Natural killer cell (primary cell): ENCODE results near the gene TRAF3IP1. TPM values are rescaled to one million over a fixed set of nuclear protein-coding genes. Genes with fewer than 3 reads are reported as not detected.
"Not testable (repeated sequence)": the region's sequence is repeated elsewhere in the genome, so short reads cannot be mapped to it uniquely, and the experiment has no call there.

ENCODE experiments used
- ATAC-seq, 3 donors: fragments of 150-1000 bp in 2 of 3; fragments of 200-7000 bp in 1 of 3; cut with Tn5 transposase; 1 replicate in 1 of 3; 2 replicates in 2 of 3; pipeline ENCODE4 v1.10.0; 2021; ENCODE audit warnings: mild to moderate bottlenecking in 2 of 3, moderate library complexity in 2 of 3
- DNase-seq, 2 donors: peaks; one replicate each; pipeline versions ENCODE4 v3.0.0 to v3.0.0-alpha.2; 2013 to 2021; ENCODE audit warnings: mixed read lengths in 1 of 2
- H3K27ac ChIP-seq: one replicate; pipeline ENCODE4 v1.5.1; 2013; ENCODE audit warnings: mild to moderate bottlenecking, low read length
- H3K27me3 ChIP-seq: one replicate; pipeline ENCODE4 v1.6.1; 2013; ENCODE audit warnings: low read length; ENCODE audit not compliant: control insufficient read depth, insufficient read depth
- H3K36me3 ChIP-seq: one replicate; pipeline ENCODE4 v1.6.1; 2013; ENCODE audit warnings: low read length; ENCODE audit not compliant: control insufficient read depth, insufficient read depth
- H3K4me1 ChIP-seq: one replicate; pipeline ENCODE4 v1.6.1; 2013; ENCODE audit warnings: low read length; ENCODE audit not compliant: control insufficient read depth, insufficient read depth
- H3K4me3 ChIP-seq: one replicate; pipeline ENCODE4 v1.5.1; 2013; ENCODE audit warnings: low read length
- H3K9me3 ChIP-seq: one replicate; pipeline ENCODE4 v1.6.1; 2013; ENCODE audit warnings: low read length; ENCODE audit not compliant: control insufficient read depth, insufficient read depth
- H3K27ac Mint-ChIP-seq, 2 donors: one replicate each; pipeline ENCODE4 v1.8.0; 2022; ENCODE audit warnings: mild to moderate bottlenecking in 2 of 2, mixed read lengths in 2 of 2, moderate library complexity in 1 of 2
- H3K27me3 Mint-ChIP-seq, 2 donors: one replicate each; pipeline ENCODE4 v1.8.0; 2022; ENCODE audit warnings: low read depth in 2 of 2, mixed read lengths in 2 of 2
- H3K36me3 Mint-ChIP-seq: one replicate; pipeline ENCODE4 v1.8.0; 2022; ENCODE audit warnings: mixed read lengths
- H3K4me1 Mint-ChIP-seq, 2 donors: one replicate each; pipeline ENCODE4 v1.8.0; 2022; ENCODE audit warnings: mixed read lengths in 2 of 2
- H3K4me3 Mint-ChIP-seq: one replicate; pipeline ENCODE4 v1.8.0; 2022; ENCODE audit warnings: mild to moderate bottlenecking, moderate library complexity, mixed read lengths
- H3K9me3 Mint-ChIP-seq, 2 donors: one replicate each; pipeline ENCODE4 v1.8.0; 2022; ENCODE audit warnings: mixed read lengths in 2 of 2
- WGBS: methylation state at CpG from one replicate; pipeline ENCODE4 v1.1.7; 2013; ENCODE audit warnings: missing lambda C conversion rate; ENCODE audit not compliant: insufficient coverage; 5-methylcytosine and 5-hydroxymethylcytosine counted together
- intact Hi-C: fragments of 100-400 bp; cut with micrococcal nuclease; formaldehyde crosslinking; loops from one replicate; pipeline ENCODE4 v1.14.2; 2022
- total RNA-seq, 4 donors: library from RNA; stranded (reverse); fragments of 120-200 nt in 1 of 4; gene quantifications; one replicate each; pipeline versions ENCODE4 v1.2.3 to v1.2.4, GENCODE V29; 2013 to 2022
- TF ChIP-seq, protein P1 (sequence below): fragments of 200-600 bp; IDR thresholded peaks from one replicate; pipeline ENCODE4 v1.8.0; 2022; ENCODE audit warnings: antibody characterized with exemption

Gene TRAF3IP1, protein sequence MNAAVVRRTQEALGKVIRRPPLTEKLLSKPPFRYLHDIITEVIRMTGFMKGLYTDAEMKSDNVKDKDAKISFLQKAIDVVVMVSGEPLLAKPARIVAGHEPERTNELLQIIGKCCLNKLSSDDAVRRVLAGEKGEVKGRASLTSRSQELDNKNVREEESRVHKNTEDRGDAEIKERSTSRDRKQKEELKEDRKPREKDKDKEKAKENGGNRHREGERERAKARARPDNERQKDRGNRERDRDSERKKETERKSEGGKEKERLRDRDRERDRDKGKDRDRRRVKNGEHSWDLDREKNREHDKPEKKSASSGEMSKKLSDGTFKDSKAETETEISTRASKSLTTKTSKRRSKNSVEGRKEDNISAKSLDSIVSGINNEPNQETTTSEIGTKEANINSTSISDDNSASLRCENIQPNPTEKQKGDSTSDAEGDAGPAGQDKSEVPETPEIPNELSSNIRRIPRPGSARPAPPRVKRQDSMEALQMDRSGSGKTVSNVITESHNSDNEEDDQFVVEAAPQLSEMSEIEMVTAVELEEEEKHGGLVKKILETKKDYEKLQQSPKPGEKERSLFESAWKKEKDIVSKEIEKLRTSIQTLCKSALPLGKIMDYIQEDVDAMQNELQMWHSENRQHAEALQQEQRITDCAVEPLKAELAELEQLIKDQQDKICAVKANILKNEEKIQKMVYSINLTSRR
- total RNA-seq: 10 to 100 TPM in 2 of 3 donors, 1 to 10 TPM in 1; 9.7 to 11.9 (median 11.3) TPM
- 5.3 TPM for total RNA-seq (2013)

DNA sequence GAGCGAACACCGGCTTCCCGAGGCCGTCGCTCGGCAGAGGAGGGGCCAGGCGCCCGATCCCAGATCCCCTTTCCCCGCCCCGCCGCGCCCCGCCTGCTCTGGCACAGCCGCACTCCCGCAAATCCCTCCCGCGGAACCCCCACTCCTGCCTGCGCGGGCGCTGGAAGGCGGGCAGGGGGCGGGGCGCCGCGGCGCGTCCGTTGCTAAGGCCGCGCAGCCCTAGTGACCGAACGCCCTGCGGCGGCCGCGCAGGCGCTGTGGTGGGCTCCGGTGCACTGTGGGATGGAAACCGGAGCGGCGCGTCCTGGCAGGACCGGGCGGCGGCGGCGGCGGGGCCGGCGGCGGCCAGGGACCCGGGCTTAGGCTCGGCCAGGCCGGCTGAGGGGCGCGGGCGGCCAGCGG is at the start of gene TRAF3IP1:
TRAF3IP1 (plus strand) TSS at position 273 of the 402 bp plus-strand sequence. CDS start 145 bp downstream, outside the sequence.
- Mint-ChIP-seq H3K27me3 (peaks cover 8 to 12% of the 10 kb centered on the region in 2 donors), H3K4me1 (peaks cover 10% of the 10 kb centered on the region in 2 donors), H3K27ac (peak within 1 kb of the TSS in 1 of 2 donors; percentile 67), H3K4me3 (peak within 1 kb of the TSS; percentile 81), H3K36me3 (no peaks in the 10 kb centered on the region), H3K9me3 (no peaks in the 10 kb centered on the region)
- ATAC-seq: peak; percentile 94 to 97 (median 96)
- no peaks in the 10 kb centered on the region for H3K27me3 ChIP-seq
- H3K4me3 ChIP-seq: peak within 1 kb of the TSS; percentile 45
- H3K36me3 ChIP-seq: no peaks in the 10 kb centered on the region
- H3K9me3 ChIP-seq: no peaks in the 10 kb centered on the region
- peaks cover 18% of the 10 kb centered on the region for H3K4me1 ChIP-seq
- peak; percentile 85 to 93 for DNase-seq
- H3K27ac ChIP-seq: no peak within 1 kb of the TSS
- TF ChIP-seq, protein P1, sequence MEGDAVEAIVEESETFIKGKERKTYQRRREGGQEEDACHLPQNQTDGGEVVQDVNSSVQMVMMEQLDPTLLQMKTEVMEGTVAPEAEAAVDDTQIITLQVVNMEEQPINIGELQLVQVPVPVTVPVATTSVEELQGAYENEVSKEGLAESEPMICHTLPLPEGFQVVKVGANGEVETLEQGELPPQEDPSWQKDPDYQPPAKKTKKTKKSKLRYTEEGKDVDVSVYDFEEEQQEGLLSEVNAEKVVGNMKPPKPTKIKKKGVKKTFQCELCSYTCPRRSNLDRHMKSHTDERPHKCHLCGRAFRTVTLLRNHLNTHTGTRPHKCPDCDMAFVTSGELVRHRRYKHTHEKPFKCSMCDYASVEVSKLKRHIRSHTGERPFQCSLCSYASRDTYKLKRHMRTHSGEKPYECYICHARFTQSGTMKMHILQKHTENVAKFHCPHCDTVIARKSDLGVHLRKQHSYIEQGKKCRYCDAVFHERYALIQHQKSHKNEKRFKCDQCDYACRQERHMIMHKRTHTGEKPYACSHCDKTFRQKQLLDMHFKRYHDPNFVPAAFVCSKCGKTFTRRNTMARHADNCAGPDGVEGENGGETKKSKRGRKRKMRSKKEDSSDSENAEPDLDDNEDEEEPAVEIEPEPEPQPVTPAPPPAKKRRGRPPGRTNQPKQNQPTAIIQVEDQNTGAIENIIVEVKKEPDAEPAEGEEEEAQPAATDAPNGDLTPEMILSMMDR: no peak
- intact Hi-C loops: loop anchor here (1.0 kb wide), 1 partner anchor 31 kb away; no protein-coding TSS in a partner anchor
- WGBS: under 1% methylated on average over 58 of the region's 58 CpGs

DNA sequence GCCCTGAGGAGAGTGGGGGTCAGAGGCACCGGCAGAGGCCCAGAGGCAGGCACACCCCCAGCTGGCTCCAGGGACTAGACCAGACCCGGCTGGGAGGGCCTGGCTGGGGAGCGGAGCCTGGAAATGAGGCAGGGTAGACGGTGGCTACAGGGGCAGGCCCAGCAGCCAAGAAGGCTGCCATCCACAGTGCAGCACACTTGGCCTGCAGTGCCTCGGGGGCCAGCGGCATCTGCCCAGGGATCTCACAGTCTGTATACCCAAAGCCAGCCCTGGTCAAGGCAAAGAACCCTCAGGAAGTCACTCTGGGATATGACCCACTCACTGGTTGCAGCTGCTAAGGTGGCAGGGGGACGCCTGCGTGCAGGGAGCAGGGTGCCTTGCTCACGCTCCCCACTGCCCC is 49.7 kb upstream of the TRAF3IP1 start:
- H3K36me3 ChIP-seq: peaks cover 41% of the 10 kb centered on the region
- H3K4me1 Mint-ChIP-seq: peaks cover 0 to 5% of the 10 kb centered on the region in 2 donors
- TF ChIP-seq, protein P1: no peak

DNA sequence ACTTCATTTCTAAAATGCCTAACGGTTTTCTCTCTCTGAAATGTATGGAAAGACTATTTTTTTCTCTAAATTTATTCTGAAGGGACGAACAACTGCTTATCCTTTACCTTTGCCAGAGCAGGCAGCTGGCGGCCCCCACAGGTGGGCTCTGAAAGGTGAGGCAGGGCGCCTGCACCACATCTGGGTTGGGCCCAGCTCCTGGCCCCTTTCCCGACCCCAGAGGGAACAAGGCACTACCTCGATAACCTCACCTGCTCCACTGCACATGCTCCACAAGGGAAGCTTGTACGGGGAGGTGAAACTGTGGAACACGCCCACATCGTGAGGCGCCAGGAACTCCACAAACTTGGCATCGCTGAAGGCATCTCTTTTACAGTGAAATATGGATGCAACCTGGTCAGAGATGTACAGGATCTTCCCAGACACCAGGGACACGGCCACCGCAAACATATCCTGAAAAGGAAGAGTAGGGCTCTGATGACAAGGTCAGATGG is 49.2 kb upstream of the TRAF3IP1 start:
- WGBS: 85% methylated on average over 12 of the region's 13 CpGs
- H3K27me3 Mint-ChIP-seq: no peaks in the 10 kb centered on the region
- Histone ChIP-seq H3K27ac (no peak overlapping the region), H3K9me3 (no peaks in the 10 kb centered on the region), H3K36me3 (peaks cover 43% of the 10 kb centered on the region), H3K4me1 (no peaks in the 10 kb centered on the region), H3K4me3 (no peak overlapping the region), H3K27me3 (no peaks in the 10 kb centered on the region)
- TF ChIP-seq, protein P1: no peak
- no peak overlapping the region for H3K4me3 Mint-ChIP-seq
- no peak for ATAC-seq
- H3K9me3 Mint-ChIP-seq: no peaks in the 10 kb centered on the region
- intact Hi-C loops: no loop called here
- H3K27ac Mint-ChIP-seq: no peak overlapping the region
- no peak for DNase-seq
- H3K36me3 Mint-ChIP-seq: peaks cover 7% of the 10 kb centered on the region
- H3K4me1 Mint-ChIP-seq: peaks cover 0 to 5% of the 10 kb centered on the region in 2 donors

More for the DNA sequence above, 49.7 kb upstream of the TRAF3IP1 start:
- H3K4me3 ChIP-seq: no peak overlapping the region
- DNase-seq: no peak
- H3K4me3 Mint-ChIP-seq: no peak overlapping the region
- H3K27ac ChIP-seq: no peak overlapping the region
- no peaks in the 10 kb centered on the region for H3K27me3 Mint-ChIP-seq
- H3K27me3 ChIP-seq: no peaks in the 10 kb centered on the region
- H3K9me3 Mint-ChIP-seq: no peaks in the 10 kb centered on the region
- H3K4me1 ChIP-seq: no peaks in the 10 kb centered on the region
- no peaks in the 10 kb centered on the region for H3K9me3 ChIP-seq
- H3K27ac Mint-ChIP-seq: no peak overlapping the region
- WGBS: 96% methylated on average over 9 of the region's 9 CpGs
- H3K36me3 Mint-ChIP-seq: peaks cover 7% of the 10 kb centered on the region
- intact Hi-C loops: no loop called here
- ATAC-seq: peak in 1 of 3 donors; percentile 19

DNA sequence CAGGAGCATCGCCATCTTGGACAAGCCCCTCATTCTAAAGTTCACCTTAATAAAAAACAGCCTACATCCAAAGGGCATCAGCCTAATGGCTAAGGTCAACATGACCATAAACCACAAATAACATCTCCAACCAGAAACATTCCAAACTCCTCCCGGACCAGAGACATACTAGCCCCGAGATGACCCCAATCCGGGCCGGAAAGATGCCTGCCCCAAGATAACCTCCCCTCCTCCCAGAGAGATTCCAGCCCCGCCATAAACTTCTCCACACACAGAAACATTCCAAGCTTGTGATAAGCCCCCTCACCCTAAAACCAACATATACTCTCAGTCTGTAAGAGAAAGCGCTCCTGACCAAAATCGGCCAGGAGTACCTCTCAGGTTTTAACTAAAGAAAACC is 48.6 kb upstream of the TRAF3IP1 start:
- H3K27ac ChIP-seq, H3K27me3 Mint-ChIP-seq, H3K4me1 ChIP-seq, DNase-seq, H3K4me3 Mint-ChIP-seq, H3K4me3 ChIP-seq, H3K9me3 ChIP-seq, intact Hi-C loops, H3K9me3 Mint-ChIP-seq, H3K4me1 Mint-ChIP-seq, ATAC-seq, H3K36me3 Mint-ChIP-seq, H3K27me3 ChIP-seq: not testable (repeated sequence)
- 97% methylated on average over 8 of the region's 8 CpGs for WGBS
- H3K27ac Mint-ChIP-seq: peak overlapping the region; percentile 31 to 34
- H3K36me3 ChIP-seq: peaks cover 49% of the 10 kb centered on the region
